ENCODE measurements around the gene MOB1B. TPM values are rescaled to one million over a fixed set of nuclear protein-coding genes. Genes with fewer than 3 reads are reported as not detected.

MOB1B gene
- total and polyA plus RNA-seq, 10 of the 15 experiments (the other 5 are each of a cell fraction or from before 2014, with no cell fraction given), result 1.9 to 11.4 (median 6.1) TPM

DNA sequence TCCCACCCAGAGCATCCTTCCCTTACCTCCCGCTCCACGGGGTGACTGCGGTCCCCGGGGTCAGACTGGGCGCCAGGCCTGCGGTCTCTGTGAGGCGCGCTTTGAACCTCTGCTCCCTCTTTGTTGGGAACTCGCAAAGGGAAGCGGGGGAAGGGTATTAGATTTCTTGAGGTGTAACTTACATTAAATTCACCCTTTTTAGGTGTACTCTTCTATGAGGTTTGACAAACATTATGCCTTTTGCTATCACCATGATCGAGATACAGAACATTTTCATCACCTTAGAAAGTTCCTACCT lies 91.8 kb downstream of the MOB1B start:
- ChIA-PET CTCF (interaction anchor here (0.6 to 6.5 kb wide), 9 partner anchors 14 to 345 kb away, joined by 3 to 147 read pairs (median 5); no protein-coding TSS in a partner anchor), POLR2A (interaction anchor here (0.6 to 4.5 kb wide), 11 partner anchors 10 to 360 kb away, joined by 3 to 38 read pairs (median 6); partner anchors contain the start of genes GRSF1 and MOB1B), SMC1A (ENCODE audit: uncharacterized antibody, unreplicated experiment) (interaction anchor here (0.7 to 10.9 kb wide), 11 partner anchors 13 to 328 kb away, joined by 3 to 169 read pairs (median 3); partner anchors contain the start of gene GRSF1), RAD21 (ENCODE audit: unreplicated experiment) (interaction anchor here (0.6 to 6.3 kb wide), 17 partner anchors 11 to 356 kb away, joined by 3 to 127 read pairs (median 3); partner anchors contain the start of gene MOB1B)
- Histone ChIP-seq H3K4me2 (ENCODE audit: control insufficient read depth, insufficient read depth) (peak overlapping the region; percentile 86), H3K27me3 (replicated peaks in 1 of 2; ENCODE audit: control insufficient read depth in 2 of 2, insufficient read depth in 2 of 2, low read length in 1 of 2) (no peaks in the 10 kb centered on the region), H3K4me3 (peak overlapping the region; percentile 95), H3K9ac (ENCODE audit: control insufficient read depth, insufficient read depth, low read length) (peak overlapping the region; percentile 86), H2AFZ (ENCODE audit: control insufficient read depth, low read depth, low read length) (peak overlapping the region; percentile 95), H3K79me2 (ENCODE audit: control insufficient read depth, insufficient read depth, low read length) (peaks cover 64% of the 10 kb centered on the region), H3K9me3 (replicated peaks; ENCODE audit: control insufficient read depth, insufficient read depth, low read length) (no peaks in the 10 kb centered on the region; the same call in 2 of the 3 replicates), H3K4me1 (ENCODE audit: control insufficient read depth, insufficient read depth, low read length) (0 out of 2 replicates have a peak, but pooled peaks cover 3% of the 10 kb centered on the region), H3K36me3 (ENCODE audit: control insufficient read depth in 2 of 2, insufficient read depth in 2 of 2, low read length in 1 of 2) (peaks cover 0 to 2% of the 10 kb centered on the region in 2 experiments; a peak in 2 of 4 replicates), H3K27ac (ENCODE audit: control insufficient read depth, insufficient read depth) (peak overlapping the region; percentile 82), H4K20me1 (ENCODE audit: control insufficient read depth, insufficient read depth) (no peaks in the 10 kb centered on the region)
- DNase-seq (ENCODE audit: low read depth, low spot score) (no peak), FAIRE-seq (no peak), ATAC-seq (no peak; the same call in 2 of the 3 replicates)
- in situ Hi-C loops (cut with MboI), result loop anchor here (5.0 kb wide), 1 partner anchor 152 kb away; no protein-coding TSS in a partner anchor
- WGBS (ENCODE audit: insufficient coverage, insufficient replicate concordance, low lambda C conversion rate, missing lambda C conversion rate), result under 1% methylated on average over 11 of the region's 11 CpGs
- no TSS peak for BruUV-seq (replicated peaks)
- TF ChIP-seq BACH1 (IDR thresholded peaks at IDR 0.05; ENCODE audit: borderline replicate concordance) (no peak), SUPT20H (IDR thresholded peaks at IDR 0.05; ENCODE audit: borderline replicate concordance, control insufficient read depth, low read depth, low read length) (no peak), IKZF2 (IDR thresholded peaks at IDR 0.05) (0 out of 4 replicates have a peak, but pooled peaks of 1 of the 2 experiments have one; percentile 49), FOXM1 (IDR thresholded peaks at IDR 0.05; ENCODE audit: low read depth, low read length) (peak; percentile 37; the same call in 1 of the 2 replicates), BRCA1 (IDR thresholded peaks at IDR 0.05; ENCODE audit: low read depth, low read length) (no peak)
- TF ChIP-seq, protein P1, sequence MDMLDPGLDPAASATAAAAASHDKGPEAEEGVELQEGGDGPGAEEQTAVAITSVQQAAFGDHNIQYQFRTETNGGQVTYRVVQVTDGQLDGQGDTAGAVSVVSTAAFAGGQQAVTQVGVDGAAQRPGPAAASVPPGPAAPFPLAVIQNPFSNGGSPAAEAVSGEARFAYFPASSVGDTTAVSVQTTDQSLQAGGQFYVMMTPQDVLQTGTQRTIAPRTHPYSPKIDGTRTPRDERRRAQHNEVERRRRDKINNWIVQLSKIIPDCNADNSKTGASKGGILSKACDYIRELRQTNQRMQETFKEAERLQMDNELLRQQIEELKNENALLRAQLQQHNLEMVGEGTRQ (IDR thresholded peaks at IDR 0.05; ENCODE audit: borderline replicate concordance, low read depth, low read length), result no peak
- intact Hi-C loops (cut with micrococcal nuclease; ENCODE audit: unreplicated experiment), result loop anchor here (5.0 to 10.0 kb wide), 3 partner anchors 157 to 309 kb away; partner anchors contain the start of genes GRSF1 and UTP3
